NB4 (cell line): ENCODE data around the gene EXOC4.

ENCODE experiments used
- CTCF ChIP-seq: IDR thresholded peaks from one replicate; pipeline ENCODE4 v1.5.1; 2012; ENCODE audit warnings: low read depth, low read length
- MAX ChIP-seq: IDR thresholded peaks from 2 replicates; pipeline ENCODE4 v1.6.1; 2011; ENCODE audit warnings: low read depth, low read length
- MYC ChIP-seq: IDR thresholded peaks from 2 replicates; pipeline ENCODE4 v1.6.1; 2011; ENCODE audit warnings: low read depth, low read length
- POLR2A ChIP-seq: IDR thresholded peaks from 2 replicates; pipeline ENCODE4 v1.6.1; 2011; ENCODE audit warnings: mild to moderate bottlenecking; ENCODE audit not compliant: insufficient read length; ENCODE audit errors: extremely low read depth

- TF ChIP-seq MAX (no peak), CTCF (no peak), POLR2A (no peak), MYC (no peak)
Measured at GRCh38 chr7:133563251-133563650, 310.4 kb downstream of the EXOC4 start.
